Sigmoid colon (tissue), 7 donors: ENCODE measurements around the gene FGFR2. TPM values are rescaled to one million over a fixed set of nuclear protein-coding genes. Genes with fewer than 3 reads are reported as not detected.

Experiments used
- DNase-seq: peaks from one replicate; pipeline ENCODE4 v3.0.0-alpha.2; 2019
- H3K27ac ChIP-seq, 4 donors: fragments of 200-600 bp; sonication (generic); one replicate each; pipeline ENCODE4 v1.5.1; 2016 to 2019; ENCODE audit warnings: mild to moderate bottlenecking in 1 of 4
- H3K27me3 ChIP-seq, 3 donors: fragments of 200-600 bp; sonication (generic); one replicate each; pipeline ENCODE4 v1.5.1; 2019; ENCODE audit warnings: mild to moderate bottlenecking in 1 of 3
- H3K36me3 ChIP-seq, 4 donors: fragments of 200-600 bp; sonication (generic); one replicate each; pipeline ENCODE4 v1.5.1; 2016 to 2019
- H3K4me1 ChIP-seq, 4 donors: fragments of 200-600 bp; sonication (generic); one replicate each; pipeline ENCODE4 v1.5.1; 2017 to 2019
- H3K4me3 ChIP-seq, 4 donors: fragments of 200-600 bp; sonication (generic); one replicate each; pipeline ENCODE4 v1.5.1; 2017 to 2019; ENCODE audit warnings: mild to moderate bottlenecking in 2 of 4, moderate library complexity in 1 of 4
- H3K9me3 ChIP-seq, 4 donors: fragments of 200-600 bp in 3 of 4; sonication (generic) in 3 of 4; one replicate each; pipeline versions ENCODE4 v1.5.1 to v1.6.1; 2013 to 2019
- EP300 ChIP-seq, 4 donors: sonication (generic); formaldehyde crosslinking; IDR thresholded peaks; one replicate each; pipeline ENCODE4 v1.6.1; 2017; ENCODE audit warnings: antibody characterized with exemption in 4 of 4
- POLR2A ChIP-seq, 2 donors: fragments of 450-650 bp; IDR thresholded peaks; one replicate each; pipeline ENCODE4 v1.6.1; 2016; ENCODE audit warnings: antibody characterized with exemption in 2 of 2, mild to moderate bottlenecking in 2 of 2, moderate library complexity in 2 of 2
- POLR2AphosphoS5 ChIP-seq, 4 donors: sonication (generic); formaldehyde crosslinking; IDR thresholded peaks; one replicate each; pipeline ENCODE4 v1.6.1; 2017; ENCODE audit warnings: antibody characterized with exemption in 4 of 4
- WGBS, 2 donors: extraction: QIAGEN DNeasy Blood & Tissue Kit; methylation state at CpG; one replicate each; pipeline ENCODE4 v1.1.7; 2013; 5-methylcytosine and 5-hydroxymethylcytosine counted together
- intact Hi-C: fragments of 100-400 bp; cut with DNase I; formaldehyde crosslinking; loops from one replicate; pipeline ENCODE4 v1.15.1; 2023
- polyA plus RNA-seq, 3 donors: library from polyadenylated mRNA; stranded (reverse); fragments of 200-250 nt; gene quantifications; one replicate each; pipeline ENCODE4 v1.2.3, GENCODE V29; 2013
- total RNA-seq, 4 donors: library from RNA; depleted of rRNA; stranded (reverse); fragments of >200 nt; gene quantifications; one replicate each; pipeline ENCODE4 v1.1.0, GENCODE V29; 2016
- TF ChIP-seq, protein P1 (sequence below), 4 experiments: fragments of 450-650 bp in 3 of 4; fragments of 200-600 bp in 1 of 4; IDR thresholded peaks; one replicate each; pipeline ENCODE4 v1.5.1; 2016 to 2019; ENCODE audit warnings: antibody characterized with exemption in 4 of 4, mild to moderate bottlenecking in 3 of 4, moderate library complexity in 2 of 4
- donor health status: healthy with polysubstance abuse.
- donor health status: Bipolar disorder and iron deficiency.
- donor health status: healthy.

FGFR2 gene
- total and polyA plus RNA-seq, 7 donors: 5.1 to 143 (median 71.5) TPM

DNA sequence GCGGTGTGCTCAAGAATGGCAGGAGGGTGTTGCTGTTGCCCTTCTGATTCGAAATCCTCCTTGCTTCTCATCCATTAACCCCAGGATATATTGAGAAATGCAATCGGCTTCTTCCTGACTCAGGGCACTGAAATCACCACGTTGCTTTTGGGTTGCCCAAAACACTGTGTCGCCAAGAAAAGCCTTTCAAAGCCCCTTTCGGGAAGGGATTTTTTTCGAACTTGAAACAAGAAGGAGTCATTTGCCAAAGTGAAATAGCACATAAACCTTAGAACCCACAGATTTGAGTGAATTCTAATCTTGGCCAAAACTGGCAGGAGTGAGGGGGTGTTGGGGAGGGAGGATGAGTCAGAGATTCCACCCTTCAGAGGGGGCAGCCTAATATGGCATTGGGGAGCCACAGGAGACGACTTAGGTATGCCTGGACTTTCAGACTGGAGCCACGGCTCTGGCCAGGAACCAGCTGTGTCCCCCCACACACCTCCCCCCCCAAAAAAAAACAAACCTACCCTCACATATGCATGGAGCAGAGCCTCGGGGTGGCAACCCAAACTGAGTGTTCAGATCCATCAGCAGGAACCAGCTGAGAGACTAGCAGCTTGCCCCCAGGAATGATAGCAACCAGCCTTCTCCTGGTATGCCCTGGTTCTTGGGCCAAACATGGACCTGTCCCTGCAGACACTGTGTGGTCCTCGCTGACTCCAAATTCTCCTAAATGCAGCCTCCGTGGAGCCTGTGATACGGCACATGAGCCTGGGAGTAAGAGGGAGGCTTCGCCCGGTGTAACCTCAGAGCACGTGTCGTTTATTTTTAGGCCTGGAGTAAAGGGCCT is 138.4 kb downstream of the FGFR2 start:
- peak; percentile 71 for DNase-seq
- Histone ChIP-seq H3K27me3 (no peaks in the 10 kb centered on the region), H3K27ac (peak overlapping the region; percentile 69 to 84 (median 78)), H3K9me3 (no peaks in the 10 kb centered on the region), H3K4me3 (no peak overlapping the region), H3K36me3 (no peaks in the 10 kb centered on the region), H3K4me1 (peaks cover 0 to 43% (median 25%) of the 10 kb centered on the region in 4 donors)
- intact Hi-C loops: no loop called here
- 75 to 76% methylated on average over 17 of the region's 17 CpGs for WGBS, 2 donors
- TF ChIP-seq POLR2AphosphoS5 (IDR thresholded peaks at IDR 0.05): peak in 1 of 4 donors; percentile 13
- TF ChIP-seq, protein P1, sequence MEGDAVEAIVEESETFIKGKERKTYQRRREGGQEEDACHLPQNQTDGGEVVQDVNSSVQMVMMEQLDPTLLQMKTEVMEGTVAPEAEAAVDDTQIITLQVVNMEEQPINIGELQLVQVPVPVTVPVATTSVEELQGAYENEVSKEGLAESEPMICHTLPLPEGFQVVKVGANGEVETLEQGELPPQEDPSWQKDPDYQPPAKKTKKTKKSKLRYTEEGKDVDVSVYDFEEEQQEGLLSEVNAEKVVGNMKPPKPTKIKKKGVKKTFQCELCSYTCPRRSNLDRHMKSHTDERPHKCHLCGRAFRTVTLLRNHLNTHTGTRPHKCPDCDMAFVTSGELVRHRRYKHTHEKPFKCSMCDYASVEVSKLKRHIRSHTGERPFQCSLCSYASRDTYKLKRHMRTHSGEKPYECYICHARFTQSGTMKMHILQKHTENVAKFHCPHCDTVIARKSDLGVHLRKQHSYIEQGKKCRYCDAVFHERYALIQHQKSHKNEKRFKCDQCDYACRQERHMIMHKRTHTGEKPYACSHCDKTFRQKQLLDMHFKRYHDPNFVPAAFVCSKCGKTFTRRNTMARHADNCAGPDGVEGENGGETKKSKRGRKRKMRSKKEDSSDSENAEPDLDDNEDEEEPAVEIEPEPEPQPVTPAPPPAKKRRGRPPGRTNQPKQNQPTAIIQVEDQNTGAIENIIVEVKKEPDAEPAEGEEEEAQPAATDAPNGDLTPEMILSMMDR (IDR thresholded peaks at IDR 0.05): no peak
- TF ChIP-seq EP300 (IDR thresholded peaks at IDR 0.05): no peak
- TF ChIP-seq POLR2A (IDR thresholded peaks at IDR 0.05): no peak

GRCh38 chr10:121459279-121459621 is 139.0 kb downstream of the FGFR2 start:
- DNase-seq: no peak
- intact Hi-C loops: no loop called here
- Histone ChIP-seq H3K36me3 (no peaks in the 10 kb centered on the region), H3K4me1 (peaks cover 0 to 43% (median 25%) of the 10 kb centered on the region in 4 donors), H3K4me3 (no peak overlapping the region), H3K27me3 (no peaks in the 10 kb centered on the region), H3K27ac (peak overlapping the region; percentile 69 to 84 (median 78)), H3K9me3 (no peaks in the 10 kb centered on the region)
- 94 to 95% methylated on average over 6 of the region's 6 CpGs for WGBS, 2 donors
- no peak for TF ChIP-seq POLR2A (IDR thresholded peaks at IDR 0.05)
- TF ChIP-seq POLR2AphosphoS5 (IDR thresholded peaks at IDR 0.05): no peak

DNA sequence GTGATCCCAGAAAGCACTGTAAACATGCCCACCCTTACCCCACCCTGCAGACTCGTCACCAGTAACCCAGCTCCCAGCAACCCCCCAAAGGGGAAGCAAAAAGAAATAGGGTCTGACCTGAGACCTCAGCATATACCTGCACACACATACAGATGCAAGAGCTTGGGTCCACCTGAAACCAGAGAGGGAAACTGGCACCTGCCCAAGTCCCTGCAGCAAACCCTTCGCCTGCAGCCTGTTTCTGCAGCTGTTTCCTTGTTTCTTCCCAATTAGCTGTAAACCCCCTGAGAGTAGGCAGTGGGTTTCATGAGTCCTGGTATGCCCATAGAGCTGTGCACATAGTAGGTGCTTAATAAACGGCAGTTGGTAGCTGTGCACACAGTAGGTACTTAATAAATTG is 140.5 kb downstream of the FGFR2 start:
- Histone ChIP-seq H3K36me3 (no peaks in the 10 kb centered on the region), H3K27ac (no peak overlapping the region), H3K4me3 (no peak overlapping the region), H3K9me3 (no peaks in the 10 kb centered on the region), H3K4me1 (peaks cover 0 to 43% (median 25%) of the 10 kb centered on the region in 4 donors), H3K27me3 (no peaks in the 10 kb centered on the region)
- 59 to 68% methylated on average over 3 of the region's 3 CpGs for WGBS, 2 donors
- no peak for TF ChIP-seq POLR2AphosphoS5 (IDR thresholded peaks at IDR 0.05)
- TF ChIP-seq EP300 (IDR thresholded peaks at IDR 0.05): no peak
- TF ChIP-seq, protein P1 (IDR thresholded peaks at IDR 0.05): no peak
- no peak for TF ChIP-seq POLR2A (IDR thresholded peaks at IDR 0.05)
- DNase-seq: no peak
- intact Hi-C loops: no loop called here

DNA sequence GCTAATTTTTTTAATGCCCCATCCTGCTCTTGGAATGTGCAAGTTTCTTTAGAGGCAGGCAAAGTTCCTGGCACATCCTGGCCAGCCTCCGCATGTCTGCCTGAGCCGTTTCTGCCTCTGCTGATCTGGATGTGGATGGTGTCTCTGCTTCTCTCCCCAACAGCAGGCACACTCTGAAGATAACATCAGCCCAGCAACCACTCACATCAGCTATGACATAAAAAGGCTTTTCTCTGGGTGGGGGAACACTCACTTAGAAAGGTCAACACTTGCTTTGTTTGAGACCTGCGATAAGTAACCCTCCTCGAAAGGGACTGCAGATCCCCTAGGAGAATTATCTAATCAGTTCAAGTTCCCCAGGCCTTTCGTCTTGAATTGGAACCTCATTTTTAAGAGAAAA is 142.9 kb downstream of the FGFR2 start:
- Histone ChIP-seq H3K4me1 (peaks cover 0 to 25% (median 11%) of the 10 kb centered on the region in 4 donors), H3K9me3 (no peaks in the 10 kb centered on the region), H3K27ac (no peak overlapping the region), H3K27me3 (no peaks in the 10 kb centered on the region), H3K4me3 (no peak overlapping the region), H3K36me3 (no peaks in the 10 kb centered on the region)
- intact Hi-C loops: no loop called here
- TF ChIP-seq POLR2AphosphoS5 (IDR thresholded peaks at IDR 0.05) (no peak), POLR2A (IDR thresholded peaks at IDR 0.05) (no peak), EP300 (IDR thresholded peaks at IDR 0.05) (no peak)
- no peak for DNase-seq
- WGBS, 2 donors: 82 to 93% methylated on average over 5 of the region's 5 CpGs

GRCh38 chr10:121454781-121455180 is 143.5 kb downstream of the FGFR2 start:
- H3K4me3 ChIP-seq: no peak overlapping the region
- DNase-seq: no peak
- no peaks in the 10 kb centered on the region for H3K27me3 ChIP-seq
- no peak overlapping the region for H3K27ac ChIP-seq
- H3K36me3 ChIP-seq: no peaks in the 10 kb centered on the region
- intact Hi-C loops: no loop called here
- 84 to 99% methylated on average over 4 of the region's 4 CpGs for WGBS, 2 donors
- TF ChIP-seq EP300 (IDR thresholded peaks at IDR 0.05): no peak
- TF ChIP-seq, protein P1 (IDR thresholded peaks at IDR 0.05): no peak
- no peak for TF ChIP-seq POLR2AphosphoS5 (IDR thresholded peaks at IDR 0.05)
- no peak for TF ChIP-seq POLR2A (IDR thresholded peaks at IDR 0.05)
- peaks cover 0 to 19% (median 5%) of the 10 kb centered on the region in 4 donors for H3K4me1 ChIP-seq
- H3K9me3 ChIP-seq: no peaks in the 10 kb centered on the region
